ENCODE measurements around the gene INPP4A.

Gene INPP4A

DNA sequence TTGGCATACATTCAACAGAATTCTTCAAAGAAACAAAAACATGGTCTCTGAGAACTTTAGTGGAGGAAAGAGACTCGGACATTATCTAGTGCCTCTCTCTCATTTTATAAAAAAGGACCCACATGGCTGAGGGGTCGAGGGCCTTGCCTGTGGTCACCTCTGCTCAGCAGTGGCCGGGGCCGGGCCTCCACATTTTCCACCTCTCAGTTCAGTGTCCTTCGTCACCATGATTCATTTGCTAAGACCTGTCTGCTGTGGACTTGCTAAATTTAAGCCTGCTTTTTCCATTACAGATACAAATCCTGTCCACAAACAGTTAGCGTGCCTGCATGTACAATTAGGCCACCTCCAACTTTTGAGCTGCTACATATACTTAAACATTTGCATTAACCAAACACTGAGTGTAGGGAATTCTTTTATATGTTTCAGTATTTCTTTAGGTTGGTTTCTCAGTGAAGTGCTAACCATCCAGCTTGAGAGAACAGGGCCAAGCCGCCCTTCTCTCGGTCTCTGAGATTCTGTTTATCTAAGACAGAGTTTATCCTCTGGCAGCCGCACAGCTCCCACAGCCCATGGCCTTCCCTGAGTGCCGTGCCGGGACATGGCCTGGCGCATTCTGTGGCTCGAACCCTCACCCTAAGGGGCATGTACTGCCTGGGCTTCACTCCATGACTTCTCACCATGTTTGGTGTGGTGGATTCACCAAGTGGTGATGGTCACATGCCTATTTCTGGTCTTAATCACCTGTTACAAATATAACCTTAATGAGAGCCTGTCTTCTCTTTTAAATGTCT, 117.4 kb downstream of the INPP4A start:
- no peak for DNase-seq (ENCODE audit: low read depth, low spot score)

DNA sequence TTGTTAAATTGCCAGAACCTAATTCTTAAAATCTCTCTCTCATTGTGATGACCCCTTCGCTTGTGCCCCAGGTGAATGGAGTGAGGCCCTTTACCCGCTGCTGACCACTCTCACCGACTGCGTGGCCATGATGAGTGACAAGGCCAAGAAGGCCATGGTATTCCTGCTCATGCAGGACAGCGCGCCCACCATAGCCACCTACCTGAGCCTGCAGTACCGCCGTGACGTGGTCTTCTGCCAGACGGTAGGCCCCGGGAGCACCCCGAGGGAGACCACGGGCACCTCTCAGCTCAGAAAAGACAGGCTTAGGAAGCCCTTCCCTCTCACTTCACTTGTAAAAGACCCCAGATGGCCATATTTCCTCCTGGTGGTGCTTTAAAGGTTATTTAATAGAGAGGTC, 118.7 kb downstream of the INPP4A start:
- no peak for DNase-seq (ENCODE audit: low read depth, low spot score)

DNA sequence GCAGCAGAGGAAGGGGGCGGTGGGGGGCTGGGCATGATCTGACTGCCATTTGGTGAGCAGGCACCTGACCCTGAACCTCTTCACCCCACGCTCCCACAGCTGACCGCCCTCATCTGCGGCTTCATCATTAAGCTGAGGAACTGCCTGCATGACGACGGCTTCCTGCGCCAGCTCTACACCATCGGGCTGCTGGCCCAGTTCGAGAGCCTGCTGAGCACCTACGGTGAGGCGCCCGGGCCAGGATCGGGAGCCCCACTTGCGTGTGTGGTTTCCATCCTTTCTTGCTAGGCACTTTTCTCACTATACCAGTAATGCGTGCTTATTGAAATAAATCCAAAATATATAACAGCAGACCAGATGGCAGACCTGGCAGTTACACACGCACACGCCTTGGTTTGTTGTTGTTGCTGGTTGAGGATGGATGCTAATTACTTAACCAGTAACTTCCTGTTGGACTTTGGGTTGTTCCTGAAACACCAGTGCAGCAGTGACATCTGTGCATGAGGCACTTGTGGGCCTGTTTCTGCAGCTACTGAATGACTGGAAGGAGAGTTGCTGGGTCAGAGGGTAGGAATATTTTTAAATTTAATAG, 120.0 kb downstream of the INPP4A start:
- DNase-seq (ENCODE audit: low read depth, low spot score): no peak

DNA sequence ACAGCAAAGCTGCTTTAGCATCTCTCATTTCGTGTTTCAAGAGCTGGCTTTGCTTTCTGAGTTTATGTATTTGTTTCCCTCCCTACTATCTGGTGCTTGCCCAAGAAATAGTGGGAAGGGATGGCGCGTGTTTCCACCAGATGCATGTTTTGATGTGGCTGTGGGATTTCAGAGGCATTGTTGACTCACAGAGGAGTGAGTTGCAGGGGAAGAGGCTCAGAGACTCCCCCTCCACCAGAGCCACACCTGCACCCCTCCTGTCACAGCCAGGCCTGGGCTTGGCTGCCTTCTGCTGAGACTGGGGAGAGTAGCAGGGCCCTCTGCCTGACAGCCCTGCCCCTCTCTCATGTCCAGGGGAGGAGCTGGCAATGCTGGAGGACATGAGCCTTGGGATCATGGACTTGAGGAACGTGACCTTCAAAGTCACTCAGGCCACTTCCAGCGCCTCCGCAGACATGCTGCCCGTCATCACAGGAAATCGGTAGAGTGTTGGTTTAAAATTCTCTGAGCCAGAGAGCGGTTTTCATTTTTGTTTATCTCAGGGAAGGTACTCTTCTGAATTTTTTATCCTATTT, 120.7 kb downstream of the INPP4A start:
- no peak for DNase-seq (ENCODE audit: low read depth, low spot score)

DNA sequence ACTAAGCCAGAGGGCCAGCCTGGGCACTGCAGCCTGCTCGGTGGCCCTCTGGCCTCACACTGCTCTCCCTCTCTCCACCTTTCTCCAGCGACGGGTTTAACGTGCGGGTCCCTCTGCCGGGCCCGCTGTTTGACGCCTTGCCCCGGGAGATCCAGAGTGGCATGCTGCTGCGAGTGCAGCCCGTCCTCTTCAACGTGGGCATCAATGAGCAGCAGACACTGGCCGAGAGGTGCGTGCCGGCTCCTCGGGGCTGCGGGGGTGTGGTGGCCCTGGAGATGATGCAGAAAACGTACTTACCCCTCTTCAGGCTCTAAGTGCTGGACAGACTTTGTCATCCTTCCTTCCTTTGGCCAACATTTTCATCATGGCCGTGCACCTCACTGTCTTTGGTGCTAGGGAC, 121.3 kb downstream of the INPP4A start:
- no peak for DNase-seq (ENCODE audit: low read depth, low spot score)

DNA sequence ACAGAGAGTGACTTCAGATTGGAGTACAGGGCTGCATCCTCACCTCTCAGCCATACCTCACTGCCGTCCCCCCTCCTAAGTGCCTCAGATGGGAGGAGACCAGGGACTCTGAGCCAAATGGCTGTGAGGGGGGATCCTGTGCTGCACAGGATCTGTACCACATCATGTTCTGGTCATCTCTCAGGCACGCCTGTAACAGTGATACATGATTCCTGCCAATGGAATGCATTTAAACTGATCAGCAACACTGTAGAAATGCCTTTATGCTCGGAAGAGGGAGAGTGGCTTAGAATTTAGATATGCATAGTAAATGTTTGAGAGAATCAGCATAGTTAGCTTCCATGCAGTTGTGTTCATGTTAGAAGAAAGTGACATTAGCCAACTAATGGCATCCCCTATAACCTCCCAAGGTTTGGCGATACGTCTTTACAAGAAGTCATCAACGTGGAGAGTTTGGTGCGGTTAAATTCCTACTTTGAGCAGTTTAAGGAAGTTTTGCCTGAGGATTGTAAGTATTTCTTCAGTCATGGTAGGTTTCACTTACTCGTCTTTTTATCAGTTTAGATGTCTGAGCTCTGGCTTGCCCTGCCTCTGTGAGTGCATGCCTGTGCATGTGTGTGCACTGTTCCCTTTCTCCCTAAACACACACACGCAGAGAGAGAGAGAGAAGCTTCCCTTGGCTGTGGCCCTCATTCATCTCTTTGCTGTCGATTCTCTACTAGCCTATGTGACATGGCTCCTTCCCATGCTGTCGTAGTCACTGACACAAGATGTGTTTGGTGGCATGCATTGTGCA, 123.7 kb downstream of the INPP4A start:
- DNase-seq (ENCODE audit: low read depth, low spot score): no peak

DNA sequence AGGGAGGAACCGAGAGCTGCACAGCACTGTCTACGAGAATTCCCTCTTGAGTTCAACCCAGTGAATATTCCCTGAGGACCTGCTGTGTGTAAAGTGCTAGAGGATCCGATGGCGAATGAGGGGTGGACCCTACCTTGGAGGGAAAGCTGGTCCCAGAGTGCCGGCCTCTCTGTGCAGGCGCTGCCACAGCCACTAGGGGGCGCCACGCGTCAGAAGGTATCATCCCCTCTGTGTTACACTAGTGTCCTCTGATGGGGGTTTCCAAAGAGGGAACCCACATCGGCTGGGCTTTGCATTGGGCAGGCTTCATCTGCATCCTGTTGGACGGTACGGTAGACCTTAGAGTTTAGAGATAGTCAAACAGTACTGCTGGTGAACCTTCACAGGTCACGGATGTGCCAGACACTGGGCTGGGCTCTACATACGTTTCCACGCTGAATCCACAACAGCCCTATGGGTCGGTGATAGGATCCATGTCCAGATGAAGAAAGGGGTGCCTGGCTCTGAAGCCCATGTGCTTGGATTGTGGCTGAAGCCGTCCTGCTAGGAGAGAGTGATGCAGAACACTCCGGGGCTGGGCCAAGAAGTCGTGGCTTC, 124.6 kb downstream of the INPP4A start:
- no peak for DNase-seq (ENCODE audit: low read depth, low spot score)

DNA sequence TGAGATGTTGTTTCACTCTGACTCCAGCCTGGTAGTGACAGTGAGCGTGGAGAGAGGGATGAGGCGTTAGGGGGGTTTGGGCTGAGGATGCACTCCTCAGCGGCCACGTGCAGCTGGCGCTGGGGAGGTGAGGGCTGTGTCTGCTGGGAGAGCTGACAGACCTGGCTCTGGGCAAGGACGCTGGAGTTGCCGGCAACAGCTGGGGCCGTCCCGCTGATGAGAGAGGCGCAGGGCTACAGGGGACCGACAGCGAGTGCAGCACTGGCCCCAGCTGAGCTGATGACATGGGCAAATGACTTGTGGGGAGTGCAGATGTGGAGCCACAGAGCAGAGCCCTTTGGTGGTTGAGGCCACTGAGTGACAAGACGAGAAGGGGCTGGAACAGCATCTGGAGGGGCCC, 125.3 kb downstream of the INPP4A start:
- no peak for DNase-seq (ENCODE audit: low read depth, low spot score)

DNA sequence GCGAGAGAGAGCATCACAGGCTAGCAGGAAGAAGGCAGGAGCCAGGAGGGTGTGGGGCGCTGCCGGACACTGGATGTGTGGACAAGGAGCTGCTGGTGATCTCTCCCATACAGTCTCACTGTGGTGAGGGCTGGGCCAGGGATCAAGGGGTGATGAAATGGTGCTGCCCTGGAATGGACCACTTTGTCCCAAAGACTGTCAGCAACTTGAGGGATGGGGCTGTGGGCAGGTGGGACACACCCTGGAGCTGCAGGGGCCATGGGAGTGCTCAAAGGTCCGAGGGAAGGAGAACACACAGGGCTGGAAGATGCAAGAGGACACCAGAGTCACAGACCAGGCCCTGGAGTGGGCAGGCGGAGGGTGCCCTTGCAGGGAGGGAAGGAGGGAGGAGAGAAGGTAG, 125.7 kb downstream of the INPP4A start:
- no peak for DNase-seq (ENCODE audit: low read depth, low spot score)

DNA sequence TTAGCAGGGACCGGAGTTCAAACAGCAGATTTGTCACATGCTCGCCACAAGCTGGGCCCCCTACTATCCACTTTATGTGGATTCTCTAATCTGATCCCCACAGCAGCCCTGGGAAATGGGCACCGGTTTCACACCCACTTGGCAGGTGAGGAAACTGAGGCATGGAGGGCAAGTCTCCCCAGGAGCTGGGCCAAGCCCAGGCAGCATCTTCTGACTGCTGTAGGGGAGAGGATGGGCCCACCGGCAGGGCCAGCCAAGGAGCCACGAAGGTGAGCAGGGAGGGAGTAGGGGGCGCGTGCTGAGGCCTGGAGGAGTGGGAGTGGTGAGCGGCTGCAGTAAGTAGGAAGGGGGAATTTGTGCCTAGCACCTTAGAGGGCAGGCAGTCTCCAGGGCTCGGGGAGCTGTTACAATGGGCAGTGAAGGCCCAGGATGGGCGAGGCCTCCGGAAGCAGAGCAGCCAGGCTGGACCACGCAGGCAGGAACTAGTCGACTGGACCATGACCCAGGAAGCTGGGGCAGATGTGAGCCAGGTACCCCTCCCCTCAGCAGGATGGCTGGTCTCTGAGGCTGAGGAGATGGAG, 126.6 kb downstream of the INPP4A start:
- DNase-seq (ENCODE audit: low read depth, low spot score): no peak

DNA sequence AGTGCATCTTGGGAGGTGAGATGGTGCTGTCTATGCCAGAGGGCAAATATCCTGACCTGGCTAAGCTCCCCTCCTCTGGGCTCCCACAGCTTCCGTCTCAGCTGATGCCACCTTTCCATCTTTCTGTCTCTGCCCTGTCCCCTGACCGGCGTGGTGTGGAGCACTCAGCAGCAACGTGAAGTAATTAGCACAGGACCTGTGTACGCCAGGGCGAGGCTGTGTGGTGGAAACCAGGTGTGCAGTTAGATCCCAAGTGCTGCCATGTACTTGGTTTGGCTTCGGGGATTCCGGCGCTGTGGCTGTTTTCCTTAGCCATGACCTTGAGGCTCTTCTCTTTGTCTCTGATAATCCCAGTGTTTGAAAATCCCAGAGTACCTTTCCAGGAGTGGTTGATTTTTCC, 127.1 kb downstream of the INPP4A start:
- DNase-seq (ENCODE audit: low read depth, low spot score): no peak

DNA sequence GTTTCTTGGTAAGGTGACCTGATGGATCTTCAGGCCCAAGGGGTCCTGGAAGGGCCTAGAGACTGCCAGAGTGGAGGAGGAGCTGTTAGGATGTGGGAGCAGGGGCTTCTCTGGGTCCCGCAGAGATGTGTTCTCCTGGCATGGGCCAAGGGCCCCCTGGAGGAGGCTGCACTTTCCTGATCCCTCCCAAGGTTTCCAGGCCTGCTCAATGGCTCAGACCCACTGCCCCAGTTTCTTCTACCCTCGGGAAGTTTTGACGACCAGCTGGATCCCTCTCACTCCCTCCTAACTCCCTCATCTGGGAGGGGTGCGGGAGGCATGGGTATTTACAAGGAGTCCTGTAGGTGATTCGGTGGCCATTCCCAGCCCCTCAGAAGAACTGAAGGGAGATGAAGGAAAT, 127.6 kb downstream of the INPP4A start:
- DNase-seq (ENCODE audit: low read depth, low spot score): no peak

DNA sequence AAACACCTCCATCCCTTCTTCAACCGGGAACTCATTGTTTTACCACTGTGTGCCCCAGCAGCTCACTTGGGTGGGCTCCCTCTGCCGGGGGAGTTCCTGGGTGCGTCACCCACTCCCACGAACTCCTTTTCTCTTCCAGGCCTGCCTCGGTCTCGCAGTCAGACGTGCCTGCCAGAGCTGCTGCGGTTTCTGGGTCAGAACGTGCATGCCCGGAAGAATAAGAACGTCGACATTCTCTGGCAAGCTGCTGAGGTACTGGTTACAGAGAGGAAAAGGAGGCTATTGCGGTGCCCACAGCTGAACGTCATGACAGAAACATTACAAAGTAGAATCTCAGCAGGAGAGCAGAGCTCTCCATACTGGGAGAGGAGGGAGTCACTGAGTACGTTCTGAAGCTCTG, 128.0 kb downstream of the INPP4A start:
- DNase-seq (ENCODE audit: low read depth, low spot score): no peak

DNA sequence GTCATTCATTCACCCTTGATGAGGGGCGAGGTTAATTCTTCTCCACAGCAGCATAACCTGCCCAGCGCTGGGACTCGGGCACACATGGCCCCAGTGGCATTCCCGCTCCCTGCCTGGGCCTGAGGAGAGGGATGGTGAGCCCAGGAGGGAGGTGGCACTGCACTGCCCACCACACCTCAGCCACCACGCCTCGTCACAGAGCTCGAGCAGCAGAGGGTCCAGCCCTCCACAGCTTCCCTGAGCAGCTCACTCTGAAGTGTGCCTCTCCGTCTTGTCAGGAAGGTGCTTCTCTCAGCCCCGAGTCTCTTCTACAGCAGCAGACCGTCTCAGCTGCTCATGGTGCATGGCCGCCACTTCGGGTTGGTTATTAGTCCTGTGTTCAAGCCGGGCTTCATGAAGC, 128.8 kb downstream of the INPP4A start:
- no peak for DNase-seq (ENCODE audit: low read depth, low spot score)

DNA sequence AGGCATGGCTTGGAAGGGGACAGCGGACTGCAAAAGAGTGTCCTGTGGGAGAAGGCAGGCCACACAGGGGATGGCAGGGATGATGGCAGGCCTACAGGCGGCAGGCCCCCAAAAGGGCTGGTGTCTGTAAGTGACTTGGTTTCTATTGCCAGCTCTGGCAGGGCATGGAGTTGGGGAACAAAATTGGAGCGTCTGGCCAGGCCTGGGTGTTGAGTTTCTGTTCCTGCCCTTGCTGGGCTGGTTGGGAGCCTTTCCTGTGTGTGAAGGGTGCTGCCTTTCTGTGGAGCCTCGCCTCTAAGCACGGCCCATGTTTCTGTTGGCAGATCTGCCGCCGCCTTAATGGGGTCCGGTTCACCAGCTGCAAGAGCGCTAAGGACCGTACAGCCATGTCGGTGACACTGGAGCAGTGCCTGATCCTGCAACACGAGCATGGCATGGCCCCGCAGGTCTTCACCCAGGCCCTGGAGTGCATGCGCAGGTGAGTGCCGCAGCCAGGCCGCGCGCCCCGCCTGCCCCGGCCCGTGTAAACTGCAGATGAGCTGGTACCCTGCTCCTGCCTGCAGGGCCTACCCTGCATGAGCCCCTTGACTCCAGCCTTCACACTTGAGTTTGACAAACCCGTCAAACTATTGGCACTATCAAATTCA, 132.1 kb downstream of the INPP4A start:
- DNase-seq (ENCODE audit: low read depth, low spot score): no peak

DNA sequence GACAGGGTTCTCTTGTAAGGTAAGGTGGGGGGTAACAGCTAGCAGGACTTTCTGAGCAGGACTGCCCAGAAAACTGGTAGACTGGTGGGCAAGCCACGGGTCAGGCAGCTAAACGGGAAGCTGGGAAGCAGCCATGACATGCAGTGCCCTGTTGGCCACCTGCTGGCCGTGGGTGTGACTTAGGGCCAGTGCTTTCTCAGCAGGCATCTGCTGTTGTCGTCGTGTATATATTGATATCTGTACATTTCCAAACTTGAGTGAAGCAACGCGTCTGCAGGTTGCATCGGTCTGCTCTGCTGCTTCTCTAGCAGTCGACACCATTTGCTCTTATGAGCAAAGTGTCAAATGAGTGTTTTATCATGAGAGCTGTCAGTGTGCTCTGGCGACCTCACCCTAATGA, 132.7 kb downstream of the INPP4A start:
- no peak for DNase-seq (ENCODE audit: low read depth, low spot score)

DNA sequence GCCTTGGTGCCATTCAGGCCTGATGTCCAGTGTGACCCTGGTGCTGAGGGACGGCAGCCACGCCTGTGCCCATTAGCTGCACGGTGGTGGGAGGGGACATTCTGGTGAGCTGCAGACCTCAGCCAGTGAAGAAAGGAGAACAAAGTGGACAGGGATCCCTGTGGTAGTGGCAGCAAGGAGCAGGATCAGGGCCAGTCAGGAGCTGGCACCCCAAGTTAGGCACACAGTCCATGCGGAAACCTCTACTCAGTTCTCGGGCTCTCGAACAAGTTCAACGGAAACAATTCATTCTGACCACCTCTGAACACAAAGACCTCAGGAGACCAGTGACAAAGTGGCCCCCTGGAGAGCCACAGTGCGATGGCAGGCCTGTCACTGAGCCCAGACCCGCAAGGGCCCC, 133.6 kb downstream of the INPP4A start:
- DNase-seq (ENCODE audit: low read depth, low spot score): no peak

DNA sequence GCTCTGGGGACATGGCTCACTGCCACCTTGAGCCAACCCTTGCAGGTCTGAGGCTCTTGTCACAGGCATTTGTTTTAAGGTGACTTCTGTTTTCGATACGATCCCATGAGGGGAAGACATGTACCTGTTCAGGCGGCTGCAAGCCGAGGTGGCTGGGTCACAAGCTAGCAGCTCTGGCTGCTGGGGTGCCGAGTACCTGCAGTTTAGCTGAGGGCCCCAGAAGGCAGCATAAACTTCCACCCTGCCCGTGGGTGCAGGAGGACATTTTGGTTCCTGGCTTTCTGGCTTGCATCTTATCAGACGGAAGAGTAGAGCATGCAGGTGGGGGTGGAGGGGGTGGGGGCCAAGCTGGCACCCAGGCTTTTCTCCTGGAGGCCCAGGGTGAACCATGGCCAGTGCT, 135.3 kb downstream of the INPP4A start:
- no peak for DNase-seq (ENCODE audit: low read depth, low spot score)

DNA sequence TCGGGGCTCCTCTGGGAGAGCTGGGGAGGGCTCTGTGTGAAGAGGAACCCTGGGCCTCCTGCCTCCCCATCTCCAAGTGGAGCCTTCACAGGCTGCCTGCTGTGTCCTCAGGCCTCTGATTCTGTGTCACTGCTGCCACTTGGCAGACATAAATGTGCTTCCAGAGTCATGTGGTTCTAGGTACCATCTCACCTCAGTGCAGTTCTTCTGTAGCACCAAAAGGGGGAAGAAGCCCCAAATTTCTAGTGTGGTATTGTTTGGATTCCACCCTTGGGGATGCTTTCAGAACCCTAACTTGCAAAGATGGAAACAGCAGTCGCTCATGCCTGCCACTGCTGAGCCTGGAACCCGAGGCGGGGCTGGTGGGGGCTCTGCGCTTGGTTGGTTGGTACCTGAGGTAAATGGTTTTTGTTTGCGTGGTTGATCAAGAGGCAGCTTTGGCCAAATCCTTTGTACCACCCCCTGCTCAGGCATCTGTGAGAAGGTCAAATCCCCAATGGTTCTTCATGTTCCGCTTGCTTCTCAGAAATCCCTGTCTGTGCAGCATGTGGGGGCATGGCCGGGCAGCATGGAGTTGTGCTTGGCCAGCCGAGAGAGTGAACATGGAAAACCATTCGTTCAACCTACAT, 136.1 kb downstream of the INPP4A start:
- no peak for DNase-seq (ENCODE audit: low read depth, low spot score)

DNA sequence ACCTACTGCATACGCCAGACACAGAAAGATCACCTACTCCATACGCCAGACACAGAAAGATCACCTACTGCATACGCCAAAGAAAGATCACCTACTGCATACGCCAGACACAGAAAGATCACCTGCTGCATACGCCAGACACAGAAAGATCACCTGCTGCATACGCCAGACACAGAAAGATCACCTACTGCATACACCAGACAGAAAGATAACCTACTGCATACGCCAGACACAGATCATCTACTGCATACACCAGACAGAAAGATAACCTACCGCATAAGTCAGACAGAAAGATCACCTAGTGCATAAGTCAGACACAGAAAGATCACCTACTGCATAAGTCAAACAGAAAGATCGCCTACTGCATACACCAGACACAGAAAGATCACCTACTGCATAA, 137.9 kb downstream of the INPP4A start:
- no peak for DNase-seq (ENCODE audit: low read depth, low spot score)

DNA sequence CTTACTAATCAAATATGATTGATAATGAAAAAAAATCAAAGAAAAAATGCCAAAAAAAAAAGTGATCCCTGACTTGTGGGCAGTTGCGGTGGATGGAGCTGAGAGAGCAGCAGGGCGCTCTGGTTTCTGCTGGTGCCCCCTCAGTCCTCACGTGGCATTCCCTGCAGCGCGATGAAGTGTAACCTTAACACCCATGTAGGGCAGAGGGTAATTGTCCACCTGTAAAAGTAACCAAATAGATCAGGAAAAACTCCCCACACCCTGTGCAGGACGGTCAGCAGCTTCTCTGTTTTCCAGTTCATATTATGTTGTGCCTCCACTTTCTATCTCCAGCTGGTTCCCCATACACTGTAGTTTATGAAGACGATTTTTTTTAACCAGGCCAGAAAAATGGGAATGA, 138.6 kb downstream of the INPP4A start:
- DNase-seq (ENCODE audit: low read depth, low spot score): no peak

All from smooth muscle cell of the brain vasculature (primary cell).